ENCODE data around the gene GPR139. TPM values are rescaled to one million over a fixed set of nuclear protein-coding genes. Genes with fewer than 3 reads are reported as not detected.

The GPR139 gene
- total RNA-seq, 1 donor from 2014 or later, result not detected

- H3K27me3 ChIP-seq, result peaks cover 76% of the 10 kb centered on the region
- no peaks in the 10 kb centered on the region for H3K9me3 ChIP-seq (ENCODE audit: low read depth)
- no peak overlapping the region for H2AFZ ChIP-seq (replicated peaks)
- DNase-seq (ENCODE audit: low spot score), result peak; percentile 6
- H3K36me3 ChIP-seq, result no peaks in the 10 kb centered on the region
- no peak overlapping the region for H3K27ac Mint-ChIP-seq
- peaks cover 12% of the 10 kb centered on the region for H3K9me3 Mint-ChIP-seq
- peaks cover 25% of the 10 kb centered on the region for H3F3A ChIP-seq (ENCODE audit: low read depth)
- peaks cover 43% of the 10 kb centered on the region for H3K27me3 Mint-ChIP-seq (ENCODE audit: insufficient read depth, low read depth)
- no peak overlapping the region for H3K9ac ChIP-seq
- H3K4me1 Mint-ChIP-seq, result peaks cover 13% of the 10 kb centered on the region
- H3K4me1 ChIP-seq, result peaks cover 36% of the 10 kb centered on the region
- H3K36me3 Mint-ChIP-seq, result no peaks in the 10 kb centered on the region
- no peaks in the 10 kb centered on the region for H3K79me2 ChIP-seq (ENCODE audit: low read depth)
- H3K4me3 ChIP-seq, result peak overlapping the region; percentile 59
- H4K20me1 ChIP-seq (ENCODE audit: low read depth), result peaks cover 12% of the 10 kb centered on the region
- peak overlapping the region; percentile 80 for H3K4me2 ChIP-seq
- H3K4me3 Mint-ChIP-seq, result peak overlapping the region; percentile 81
- TF ChIP-seq EZH2 (IDR thresholded peaks at IDR 0.05) (no peak), EZH2phosphoT487 (IDR thresholded peaks at IDR 0.05) (no peak)
- TF ChIP-seq, protein P1, sequence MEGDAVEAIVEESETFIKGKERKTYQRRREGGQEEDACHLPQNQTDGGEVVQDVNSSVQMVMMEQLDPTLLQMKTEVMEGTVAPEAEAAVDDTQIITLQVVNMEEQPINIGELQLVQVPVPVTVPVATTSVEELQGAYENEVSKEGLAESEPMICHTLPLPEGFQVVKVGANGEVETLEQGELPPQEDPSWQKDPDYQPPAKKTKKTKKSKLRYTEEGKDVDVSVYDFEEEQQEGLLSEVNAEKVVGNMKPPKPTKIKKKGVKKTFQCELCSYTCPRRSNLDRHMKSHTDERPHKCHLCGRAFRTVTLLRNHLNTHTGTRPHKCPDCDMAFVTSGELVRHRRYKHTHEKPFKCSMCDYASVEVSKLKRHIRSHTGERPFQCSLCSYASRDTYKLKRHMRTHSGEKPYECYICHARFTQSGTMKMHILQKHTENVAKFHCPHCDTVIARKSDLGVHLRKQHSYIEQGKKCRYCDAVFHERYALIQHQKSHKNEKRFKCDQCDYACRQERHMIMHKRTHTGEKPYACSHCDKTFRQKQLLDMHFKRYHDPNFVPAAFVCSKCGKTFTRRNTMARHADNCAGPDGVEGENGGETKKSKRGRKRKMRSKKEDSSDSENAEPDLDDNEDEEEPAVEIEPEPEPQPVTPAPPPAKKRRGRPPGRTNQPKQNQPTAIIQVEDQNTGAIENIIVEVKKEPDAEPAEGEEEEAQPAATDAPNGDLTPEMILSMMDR (IDR thresholded peaks at IDR 0.05), result no peak
- no peak overlapping the region for H3K27ac ChIP-seq
These were observed 1.4 kb downstream of the GPR139 start for GRCh38 chr16:20072146-20072873.

GRCh38 chr16:20064931-20065330, 8.8 kb downstream of the GPR139 start:
- no peaks in the 10 kb centered on the region for H3K4me1 ChIP-seq
- Mint-ChIP-seq H3K27me3 (ENCODE audit: insufficient read depth, low read depth) (peaks cover 4% of the 10 kb centered on the region), H3K4me1 (no peaks in the 10 kb centered on the region), H3K36me3 (no peaks in the 10 kb centered on the region), H3K27ac (no peak overlapping the region), H3K4me3 (no peak overlapping the region), H3K9me3 (peaks cover 12% of the 10 kb centered on the region)
- H3K36me3 ChIP-seq, result no peaks in the 10 kb centered on the region
- DNase-seq (ENCODE audit: low spot score), result no peak
- no peaks in the 10 kb centered on the region for H3F3A ChIP-seq (ENCODE audit: low read depth)
- peaks cover 9% of the 10 kb centered on the region for H3K27me3 ChIP-seq
- no peaks in the 10 kb centered on the region for H4K20me1 ChIP-seq (ENCODE audit: low read depth)
- no peak overlapping the region for H3K4me3 ChIP-seq
- H2AFZ ChIP-seq (replicated peaks), result no peak overlapping the region
- no peaks in the 10 kb centered on the region for H3K9me3 ChIP-seq (ENCODE audit: low read depth)
- H3K4me2 ChIP-seq, result no peak overlapping the region
- H3K9ac ChIP-seq, result no peak overlapping the region
- H3K27ac ChIP-seq, result no peak overlapping the region
- TF ChIP-seq, protein P1 (IDR thresholded peaks at IDR 0.05), result no peak
- TF ChIP-seq EZH2 (IDR thresholded peaks at IDR 0.05) (no peak), EZH2phosphoT487 (IDR thresholded peaks at IDR 0.05) (no peak)
- H3K79me2 ChIP-seq (ENCODE audit: low read depth), result no peaks in the 10 kb centered on the region

DNA sequence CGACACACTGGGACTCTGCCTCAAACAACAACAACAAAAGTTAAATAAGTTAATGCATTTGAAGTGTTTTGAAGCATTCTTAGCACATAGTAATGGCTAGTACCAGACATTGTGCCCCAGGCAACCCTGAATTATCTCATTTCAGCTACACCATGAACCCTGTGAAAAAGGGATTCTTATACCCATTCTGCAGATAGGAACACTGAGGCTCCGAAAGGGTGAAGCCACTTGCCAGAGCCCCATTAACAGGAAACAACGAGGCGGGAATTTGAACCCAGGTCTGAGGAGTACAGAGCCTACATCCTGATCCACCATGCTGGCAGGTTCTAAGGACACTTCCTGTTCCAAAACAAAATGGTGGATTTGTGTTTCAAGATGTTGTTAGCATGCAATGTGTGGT, 9.2 kb downstream of the GPR139 start:
- peaks cover 12% of the 10 kb centered on the region for H3K9me3 Mint-ChIP-seq
- no peaks in the 10 kb centered on the region for H3K4me1 ChIP-seq
- H2AFZ ChIP-seq (replicated peaks), result no peak overlapping the region
- no peak for DNase-seq (ENCODE audit: low spot score)
- H3K27ac Mint-ChIP-seq, result no peak overlapping the region
- H3K27ac ChIP-seq, result no peak overlapping the region
- H3K4me3 Mint-ChIP-seq, result no peak overlapping the region
- H3K36me3 Mint-ChIP-seq, result no peaks in the 10 kb centered on the region
- H3K79me2 ChIP-seq (ENCODE audit: low read depth), result no peaks in the 10 kb centered on the region
- no peaks in the 10 kb centered on the region for H3K36me3 ChIP-seq
- H3K9ac ChIP-seq, result no peak overlapping the region
- H3K9me3 ChIP-seq (ENCODE audit: low read depth), result no peaks in the 10 kb centered on the region
- H4K20me1 ChIP-seq (ENCODE audit: low read depth), result no peaks in the 10 kb centered on the region
- no peak overlapping the region for H3K4me2 ChIP-seq
- H3F3A ChIP-seq (ENCODE audit: low read depth), result no peaks in the 10 kb centered on the region
- TF ChIP-seq EZH2 (IDR thresholded peaks at IDR 0.05) (no peak), EZH2phosphoT487 (IDR thresholded peaks at IDR 0.05) (no peak)
- TF ChIP-seq, protein P1 (IDR thresholded peaks at IDR 0.05), result no peak
- no peak overlapping the region for H3K4me3 ChIP-seq
- no peaks in the 10 kb centered on the region for H3K4me1 Mint-ChIP-seq
- H3K27me3 Mint-ChIP-seq (ENCODE audit: insufficient read depth, low read depth), result peaks cover 3% of the 10 kb centered on the region
- peaks cover 5% of the 10 kb centered on the region for H3K27me3 ChIP-seq

All from neural progenitor cell (in vitro differentiated cells).